HG03139 (cell line): ENCODE measurements around the gene WDFY2.
"Not testable (repeated sequence)": the region's sequence is repeated elsewhere in the genome, so short reads cannot be mapped to it uniquely, and the experiment has no call there.

Experiments
- ATAC-seq: cut with Tn5 transposase; IDR thresholded peaks from one replicate; pipeline ENCODE4 v1.9.1; 2021; ENCODE audit not compliant: unreplicated experiment

WDFY2 gene, protein sequence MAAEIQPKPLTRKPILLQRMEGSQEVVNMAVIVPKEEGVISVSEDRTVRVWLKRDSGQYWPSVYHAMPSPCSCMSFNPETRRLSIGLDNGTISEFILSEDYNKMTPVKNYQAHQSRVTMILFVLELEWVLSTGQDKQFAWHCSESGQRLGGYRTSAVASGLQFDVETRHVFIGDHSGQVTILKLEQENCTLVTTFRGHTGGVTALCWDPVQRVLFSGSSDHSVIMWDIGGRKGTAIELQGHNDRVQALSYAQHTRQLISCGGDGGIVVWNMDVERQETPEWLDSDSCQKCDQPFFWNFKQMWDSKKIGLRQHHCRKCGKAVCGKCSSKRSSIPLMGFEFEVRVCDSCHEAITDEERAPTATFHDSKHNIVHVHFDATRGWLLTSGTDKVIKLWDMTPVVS

DNA sequence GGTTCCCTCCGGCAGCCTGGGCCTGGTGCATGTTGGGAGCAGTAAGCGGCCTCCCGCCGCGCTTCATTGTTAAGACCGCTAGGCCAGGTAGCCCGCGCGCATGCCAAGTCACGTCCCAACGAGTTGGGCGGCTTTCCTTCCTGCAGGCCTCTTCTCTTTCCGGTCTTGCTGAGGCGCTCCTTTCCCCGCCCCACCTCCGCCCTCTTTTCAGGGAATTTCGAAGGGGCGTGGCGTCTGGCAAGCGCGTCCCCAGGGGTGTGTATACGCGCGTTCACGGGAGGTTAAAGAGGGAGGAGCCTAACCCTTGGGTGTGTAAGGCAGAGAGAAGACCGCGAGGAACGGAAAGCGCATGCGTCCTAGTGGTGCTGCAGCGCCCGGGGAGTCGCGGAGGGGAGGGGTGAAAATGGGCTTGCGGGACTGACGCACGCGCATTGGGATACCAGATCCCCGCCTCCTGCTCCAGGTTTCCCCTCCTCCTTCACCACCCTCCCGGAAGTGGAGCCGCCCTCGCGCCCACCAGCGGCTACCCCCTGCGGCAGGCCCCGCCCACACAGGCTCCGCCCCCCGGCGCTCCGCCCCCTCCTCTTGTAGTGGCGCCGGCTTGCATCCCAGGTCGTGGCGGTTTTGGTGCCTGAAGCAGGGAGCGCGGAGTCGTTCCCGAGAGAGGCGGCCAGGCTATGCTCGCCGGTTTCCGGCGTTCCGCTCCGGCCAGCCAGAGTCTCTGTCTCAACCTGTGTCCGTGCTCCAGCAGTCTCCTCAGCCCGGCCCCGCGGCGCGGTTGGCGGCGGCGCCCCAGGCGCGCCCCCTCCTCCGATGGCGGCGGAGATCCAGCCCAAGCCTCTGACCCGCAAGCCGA lies at the start of gene WDFY2:
TSS of gene WDFY2 (plus strand) at position 588 of the 856 bp plus-strand sequence. CDS start at position 814, 226 bp downstream.
- ATAC-seq: peak; percentile 73

DNA sequence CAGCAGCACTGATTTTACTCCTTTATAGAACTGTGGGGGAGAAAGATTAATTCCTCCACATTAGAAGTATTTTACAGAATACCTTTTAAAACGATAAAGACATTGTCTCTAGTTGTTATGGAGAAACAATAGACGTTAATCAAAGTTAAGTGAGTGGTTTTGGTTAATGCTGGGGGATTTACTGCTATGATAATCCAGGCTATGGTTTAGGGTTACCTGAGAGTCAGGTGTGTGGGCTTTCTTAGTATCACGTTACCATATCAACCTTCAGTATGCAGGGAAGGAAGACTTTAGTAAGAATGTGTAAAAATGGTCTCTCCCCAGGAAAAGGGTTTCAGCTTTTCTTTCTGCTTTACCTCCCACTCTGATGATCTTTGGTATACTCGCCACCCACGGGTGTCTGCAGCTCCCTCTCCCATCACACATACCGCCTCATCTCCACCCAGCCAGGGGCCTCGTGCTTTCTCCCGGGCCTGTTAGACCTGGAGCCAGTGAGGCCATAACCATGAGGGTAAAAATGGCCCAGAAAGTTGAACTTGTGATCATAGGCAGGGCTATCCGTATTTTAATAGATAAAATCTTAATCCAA lies 45.6 kb upstream of the WDFY2 start:
- no peak for ATAC-seq

- no peak for ATAC-seq
Observed at GRCh38 chr13:51539887-51540286, 44.4 kb upstream of the WDFY2 start.

DNA sequence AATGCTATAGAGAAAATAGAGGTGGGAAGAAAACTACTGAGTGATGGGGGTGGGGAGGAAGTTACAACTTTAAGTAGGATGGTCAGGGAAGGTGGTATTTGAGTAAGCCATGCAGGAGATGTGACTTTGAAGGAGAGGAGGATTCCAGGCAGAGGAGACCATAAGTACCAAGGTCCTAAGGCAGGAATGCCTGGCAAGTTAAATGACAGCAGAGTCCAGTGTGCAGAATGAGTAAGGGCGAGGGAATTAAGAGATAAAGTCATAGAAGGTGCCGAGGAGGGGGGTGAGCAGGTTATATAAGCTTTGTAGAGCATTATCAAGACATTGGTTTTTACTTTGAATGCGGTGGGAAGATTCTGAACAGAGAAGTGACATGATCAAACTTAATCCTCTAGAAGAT lies 43.2 kb upstream of the WDFY2 start:
- no peak for ATAC-seq

- ATAC-seq: no peak
Observed at GRCh38 chr13:51541809-51542258, 42.4 kb upstream of the WDFY2 start.

DNA sequence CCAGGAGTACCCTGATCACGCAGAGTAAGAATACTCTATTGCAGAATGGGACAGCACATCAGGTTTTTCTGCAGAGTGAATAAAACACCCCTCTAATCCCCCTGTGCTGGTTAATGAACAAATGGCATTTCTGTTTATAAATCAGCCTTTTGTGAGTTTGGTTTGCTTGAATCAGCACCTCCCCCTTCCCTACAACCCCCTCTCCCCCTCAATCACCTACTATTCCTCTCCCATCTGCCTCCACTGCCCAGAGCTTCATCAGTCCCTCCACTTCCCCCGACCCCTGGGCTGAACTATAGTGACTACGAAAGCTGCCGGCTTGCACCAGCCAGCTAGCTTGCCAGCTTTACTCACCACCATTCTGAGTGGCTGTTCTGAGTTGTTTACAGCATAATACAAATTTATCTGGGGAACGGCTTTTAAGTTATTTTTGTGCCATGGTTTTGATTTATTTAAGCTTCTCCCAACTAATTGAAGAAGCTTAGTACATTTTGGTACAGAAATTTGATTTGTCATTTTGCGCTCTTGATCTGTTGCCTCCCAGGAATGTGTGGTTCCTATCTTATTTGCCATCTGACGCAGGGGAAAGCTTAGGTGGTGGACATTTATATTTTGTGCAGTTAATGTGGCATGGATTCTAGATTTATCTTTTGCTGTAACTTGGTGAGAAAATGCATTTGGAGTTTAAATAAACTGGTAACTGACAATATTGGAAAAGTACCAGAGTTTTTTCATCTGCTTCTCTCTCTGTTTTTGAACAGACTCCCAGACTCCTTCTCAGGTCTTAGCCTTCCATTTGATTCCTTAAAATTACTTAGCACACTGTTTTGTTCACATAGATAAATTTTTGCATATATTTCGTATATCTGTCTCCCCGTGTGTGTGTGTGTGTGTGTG lies 41.7 kb upstream of the WDFY2 start:
- ATAC-seq: no peak

DNA sequence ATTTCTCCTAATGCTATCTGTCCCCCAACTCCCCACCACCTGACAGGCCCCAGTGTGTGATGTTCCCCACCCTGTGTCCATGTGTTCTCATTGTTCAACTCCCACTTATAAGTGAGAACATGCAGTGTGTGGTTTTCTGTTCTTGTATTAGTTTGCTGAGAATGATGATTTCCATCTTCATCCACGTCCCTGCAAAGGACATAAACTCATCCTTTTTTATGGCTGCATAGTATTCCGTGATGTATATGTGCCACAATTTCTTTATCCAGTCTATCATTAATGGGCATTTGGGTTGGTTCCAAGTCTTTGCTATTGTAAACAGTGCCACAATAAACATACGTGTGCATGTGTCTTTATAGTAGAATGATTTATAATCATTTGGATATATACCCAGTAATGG lies 38.8 kb upstream of the WDFY2 start:
- ATAC-seq: not testable (repeated sequence)

DNA sequence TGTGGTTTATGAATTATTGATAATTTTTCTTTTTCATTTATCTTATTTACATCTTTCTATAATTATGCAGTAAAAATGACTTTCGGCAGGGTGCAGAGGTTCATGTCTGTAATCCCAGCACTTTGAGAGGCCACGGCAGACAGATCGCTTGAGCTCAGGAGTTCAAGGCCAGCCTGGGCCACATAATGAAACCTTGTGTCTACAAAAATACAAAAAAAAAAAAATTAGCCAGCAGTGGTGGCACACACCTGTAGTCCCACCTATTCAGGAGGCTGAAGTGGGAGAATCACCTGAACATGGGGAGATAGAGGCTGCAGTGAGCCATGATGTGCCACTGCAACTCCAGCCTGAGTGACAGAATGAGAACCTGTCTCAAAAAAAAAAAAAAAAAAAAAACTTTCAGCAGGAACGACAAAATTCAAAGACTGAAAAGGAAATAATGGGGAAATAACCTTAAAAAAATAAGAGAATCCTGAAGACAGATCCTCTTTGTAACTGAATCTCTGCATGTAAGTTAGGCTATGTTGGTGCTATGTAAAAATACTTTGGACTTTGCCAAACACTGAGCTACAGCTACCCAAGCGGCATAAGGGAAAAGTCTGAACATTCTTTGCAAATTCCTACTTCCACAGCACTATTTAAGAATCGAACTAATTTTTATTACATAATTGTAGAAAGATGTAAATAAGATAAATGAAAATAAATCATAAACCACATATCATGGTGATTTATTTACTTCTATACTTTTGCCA lies 36.7 kb upstream of the WDFY2 start:
- ATAC-seq: no peak

GRCh38 chr13:51549050-51549449 lies 35.2 kb upstream of the WDFY2 start:
- ATAC-seq: no peak

DNA sequence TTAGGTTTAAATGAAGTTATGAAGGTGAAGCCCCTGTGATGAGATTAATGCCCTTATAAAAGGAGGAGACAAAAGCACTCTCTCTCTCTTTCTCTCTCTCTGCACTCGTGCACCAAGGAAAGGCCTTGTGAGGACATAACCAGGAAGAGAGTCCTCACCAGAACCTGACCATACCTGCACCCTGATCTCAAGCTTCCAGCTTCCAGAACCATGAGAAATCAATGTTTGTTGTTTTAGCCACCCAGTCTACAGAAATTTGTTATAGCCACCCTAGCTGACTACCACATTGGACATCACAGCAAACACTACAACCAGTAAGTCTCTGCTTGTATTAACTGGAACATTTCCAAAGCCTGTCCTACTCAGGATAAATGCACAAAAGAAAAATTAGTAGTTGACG lies 34.7 kb upstream of the WDFY2 start:
- no peak for ATAC-seq

DNA sequence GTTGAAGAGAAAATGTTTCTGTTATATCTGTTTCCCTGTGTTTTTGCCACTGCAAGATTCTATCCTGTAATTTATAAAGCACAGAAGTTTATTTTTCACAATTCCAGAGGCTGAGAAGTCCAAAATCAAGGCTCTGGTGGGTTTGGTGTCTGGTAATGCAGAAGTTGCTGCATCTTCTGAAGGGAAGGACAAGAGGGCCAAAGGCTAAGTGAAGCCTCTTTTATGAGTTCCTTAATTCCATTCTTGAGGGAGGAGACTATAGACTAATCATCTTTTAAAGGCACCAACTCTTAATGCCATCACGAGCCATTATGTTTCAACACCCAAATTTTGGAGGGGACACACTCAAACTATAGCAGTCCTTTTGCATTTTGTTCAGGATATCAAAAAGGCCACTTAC lies 34.1 kb upstream of the WDFY2 start:
- ATAC-seq: no peak

- no peak for ATAC-seq
Observed at GRCh38 chr13:51551416-51551815, 32.8 kb upstream of the WDFY2 start.

GRCh38 chr13:51552027-51552426 lies 32.2 kb upstream of the WDFY2 start:
- ATAC-seq: no peak

- ATAC-seq: no peak
Observed at GRCh38 chr13:51553531-51553930, 30.7 kb upstream of the WDFY2 start.

GRCh38 chr13:51556740-51557139 lies 27.5 kb upstream of the WDFY2 start:
- ATAC-seq: no peak

- no peak for ATAC-seq
Observed at GRCh38 chr13:51557438-51557837, 26.8 kb upstream of the WDFY2 start.

DNA sequence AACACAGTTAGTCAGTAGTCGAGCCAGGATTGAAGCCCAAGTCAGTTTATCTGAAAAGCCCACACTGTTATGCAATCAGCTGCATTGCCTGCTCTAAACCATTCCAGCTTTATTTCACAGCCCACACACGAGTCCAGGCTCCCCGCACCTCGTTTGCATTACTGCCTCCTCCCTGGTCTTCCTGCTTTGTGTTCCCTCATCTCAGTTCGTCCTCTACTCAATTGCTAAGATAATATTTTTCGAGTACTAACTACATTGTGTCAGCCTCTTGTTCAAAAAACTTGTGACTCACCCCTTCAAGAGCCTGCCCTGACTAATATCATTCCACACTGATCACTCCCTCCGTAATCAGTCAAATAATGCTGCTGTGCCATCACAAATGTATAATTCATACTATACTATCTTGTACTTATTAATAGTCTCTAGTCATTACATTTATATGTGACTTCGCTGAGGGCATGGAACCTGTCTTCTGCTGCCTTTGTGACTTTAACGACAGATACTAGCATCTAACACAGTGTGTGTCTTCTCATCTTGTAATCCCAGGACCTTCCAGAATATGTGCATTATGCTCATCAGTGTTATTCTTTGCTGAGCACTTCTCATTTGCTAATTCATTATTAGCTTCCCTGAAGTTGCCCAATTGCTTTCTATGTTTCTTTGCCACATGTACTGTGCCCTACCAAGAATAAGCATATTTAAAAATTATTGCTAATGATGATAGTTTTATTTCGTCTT lies 26.2 kb upstream of the WDFY2 start:
- no peak for ATAC-seq

- no peak for ATAC-seq
Observed at GRCh38 chr13:51559946-51560735, 24.1 kb upstream of the WDFY2 start.
